ENCODE results near the gene CCT8. TPM values are rescaled to one million over a fixed set of nuclear protein-coding genes. Genes with fewer than 3 reads are reported as not detected.
"Not testable (repeated sequence)": the region's sequence is repeated elsewhere in the genome, so short reads cannot be mapped to it uniquely, and the experiment has no call there.

The CCT8 gene
- total RNA-seq, 4 donors from 2014 or later, result 49.6 to 90.0 (median 63.5) TPM

DNA sequence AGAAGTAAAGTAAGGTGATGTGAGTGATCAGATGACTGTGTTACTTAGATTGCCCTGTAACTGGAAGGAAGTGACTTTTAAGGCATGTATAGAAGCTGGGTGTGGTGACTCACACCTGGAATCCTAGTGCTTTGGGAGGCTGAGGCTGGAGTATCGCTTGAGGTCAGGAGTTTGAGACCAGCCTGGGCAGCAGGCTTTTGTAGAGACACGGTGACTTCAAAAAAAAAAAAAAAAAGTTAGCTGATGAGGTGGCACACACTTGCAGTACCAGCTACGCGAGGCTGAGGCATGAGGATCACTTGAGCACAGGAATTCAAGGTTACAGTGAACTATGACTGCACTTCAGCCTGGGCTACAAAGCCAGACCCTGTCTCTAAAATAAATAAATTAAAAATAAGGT, 51.3 kb downstream of the CCT8 start:
- Histone ChIP-seq H3K36me3 (no peaks in the 10 kb centered on the region), H3K9me3 (no peaks in the 10 kb centered on the region), H3K4me1 (peaks cover 0 to 46% (median 21%) of the 10 kb centered on the region in 4 donors), H3K4me3 (no peak overlapping the region), H3K27ac (no peak overlapping the region), H3K27me3 (no peaks in the 10 kb centered on the region)
- DNase-seq (ENCODE audit: low spot score in 2 of 2), result no peak
- TF ChIP-seq POLR2A (IDR thresholded peaks at IDR 0.05), result no peak
- no peak for TF ChIP-seq EP300 (IDR thresholded peaks at IDR 0.05)
- TF ChIP-seq, protein P1, sequence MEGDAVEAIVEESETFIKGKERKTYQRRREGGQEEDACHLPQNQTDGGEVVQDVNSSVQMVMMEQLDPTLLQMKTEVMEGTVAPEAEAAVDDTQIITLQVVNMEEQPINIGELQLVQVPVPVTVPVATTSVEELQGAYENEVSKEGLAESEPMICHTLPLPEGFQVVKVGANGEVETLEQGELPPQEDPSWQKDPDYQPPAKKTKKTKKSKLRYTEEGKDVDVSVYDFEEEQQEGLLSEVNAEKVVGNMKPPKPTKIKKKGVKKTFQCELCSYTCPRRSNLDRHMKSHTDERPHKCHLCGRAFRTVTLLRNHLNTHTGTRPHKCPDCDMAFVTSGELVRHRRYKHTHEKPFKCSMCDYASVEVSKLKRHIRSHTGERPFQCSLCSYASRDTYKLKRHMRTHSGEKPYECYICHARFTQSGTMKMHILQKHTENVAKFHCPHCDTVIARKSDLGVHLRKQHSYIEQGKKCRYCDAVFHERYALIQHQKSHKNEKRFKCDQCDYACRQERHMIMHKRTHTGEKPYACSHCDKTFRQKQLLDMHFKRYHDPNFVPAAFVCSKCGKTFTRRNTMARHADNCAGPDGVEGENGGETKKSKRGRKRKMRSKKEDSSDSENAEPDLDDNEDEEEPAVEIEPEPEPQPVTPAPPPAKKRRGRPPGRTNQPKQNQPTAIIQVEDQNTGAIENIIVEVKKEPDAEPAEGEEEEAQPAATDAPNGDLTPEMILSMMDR (IDR thresholded peaks at IDR 0.05), result no peak
- WGBS, 2 donors, result 85 to 87% methylated on average over 4 of the region's 4 CpGs

DNA sequence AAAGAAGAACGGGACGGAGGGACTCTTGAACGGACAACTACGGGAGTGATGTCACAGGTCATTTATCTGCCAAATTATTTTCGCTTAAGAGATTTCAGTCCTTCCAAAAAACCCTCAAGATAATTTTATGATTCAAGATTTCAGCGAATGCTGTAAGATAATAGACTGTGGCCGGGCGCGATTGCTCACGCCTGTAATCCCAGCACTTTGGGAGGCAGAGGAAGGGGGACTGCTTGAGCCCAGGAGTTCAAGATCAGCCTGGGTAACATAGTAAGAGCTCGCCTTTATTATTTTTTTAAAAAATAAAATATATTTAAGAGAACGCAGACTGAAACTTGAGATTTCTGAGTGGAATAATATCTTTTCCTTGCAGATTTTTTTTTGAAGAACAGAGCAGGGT, 54.9 kb downstream of the CCT8 start:
- peak overlapping the region; percentile 62 to 85 (median 80) for H3K27ac ChIP-seq
- H3K4me1 ChIP-seq, result peaks cover 0 to 27% (median 5%) of the 10 kb centered on the region in 4 donors
- H3K4me3 ChIP-seq, result peak overlapping the region; percentile 61 to 94 (median 87)
- TF ChIP-seq POLR2A (IDR thresholded peaks at IDR 0.05), result no peak
- no peak for TF ChIP-seq EP300 (IDR thresholded peaks at IDR 0.05)
- TF ChIP-seq, protein P1 (IDR thresholded peaks at IDR 0.05), result no peak
- H3K9me3 ChIP-seq, result no peaks in the 10 kb centered on the region
- no peak for DNase-seq (ENCODE audit: low spot score in 2 of 2)
- 12 to 28% methylated on average over 12 of the region's 12 CpGs for WGBS, 2 donors
- no peaks in the 10 kb centered on the region for H3K36me3 ChIP-seq
- H3K27me3 ChIP-seq, result no peaks in the 10 kb centered on the region

DNA sequence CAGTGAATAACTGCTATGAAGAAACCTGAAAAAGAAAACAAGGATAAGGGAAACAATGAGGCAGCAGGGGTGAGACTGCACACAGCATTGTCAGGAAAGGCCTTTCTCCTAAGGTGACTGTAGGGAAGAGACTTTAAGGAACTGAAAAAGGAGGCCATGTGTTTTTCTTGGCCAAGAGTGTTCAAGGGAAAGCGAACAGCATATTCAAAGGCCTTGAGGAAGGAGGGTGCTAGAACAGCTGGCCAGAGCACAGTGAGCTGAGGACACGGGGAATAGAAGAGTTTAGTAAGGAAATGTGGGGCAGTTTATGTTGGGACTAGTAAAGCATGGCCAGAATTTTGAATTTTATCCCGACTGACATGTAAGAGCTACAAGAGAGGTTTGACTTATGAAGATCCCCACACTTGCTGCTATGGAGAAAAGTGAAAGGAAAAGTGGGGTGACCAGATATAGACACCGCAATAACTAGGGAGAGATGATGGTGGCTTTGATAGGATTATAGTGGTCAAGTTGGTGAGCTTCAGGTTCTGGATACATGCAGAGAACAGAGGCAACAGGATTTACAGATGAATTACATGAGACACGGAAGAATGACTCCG, 55.7 kb downstream of the CCT8 start:
- no peaks in the 10 kb centered on the region for H3K9me3 ChIP-seq
- WGBS, 2 donors, result 75 to 76% methylated on average over 6 of the region's 6 CpGs
- no peaks in the 10 kb centered on the region for H3K36me3 ChIP-seq
- H3K4me3 ChIP-seq, result peak overlapping the region in 2 of 4 donors; percentile 81 to 94
- TF ChIP-seq, protein P1 (IDR thresholded peaks at IDR 0.05), result no peak
- TF ChIP-seq POLR2A (IDR thresholded peaks at IDR 0.05), result no peak
- TF ChIP-seq EP300 (IDR thresholded peaks at IDR 0.05), result no peak
- DNase-seq (ENCODE audit: low spot score in 2 of 2), result no peak
- H3K4me1 ChIP-seq, result peaks cover 0 to 27% (median 5%) of the 10 kb centered on the region in 4 donors
- peak overlapping the region in 1 of 4 donors; percentile 13 for H3K27ac ChIP-seq
- H3K27me3 ChIP-seq, result no peaks in the 10 kb centered on the region

DNA sequence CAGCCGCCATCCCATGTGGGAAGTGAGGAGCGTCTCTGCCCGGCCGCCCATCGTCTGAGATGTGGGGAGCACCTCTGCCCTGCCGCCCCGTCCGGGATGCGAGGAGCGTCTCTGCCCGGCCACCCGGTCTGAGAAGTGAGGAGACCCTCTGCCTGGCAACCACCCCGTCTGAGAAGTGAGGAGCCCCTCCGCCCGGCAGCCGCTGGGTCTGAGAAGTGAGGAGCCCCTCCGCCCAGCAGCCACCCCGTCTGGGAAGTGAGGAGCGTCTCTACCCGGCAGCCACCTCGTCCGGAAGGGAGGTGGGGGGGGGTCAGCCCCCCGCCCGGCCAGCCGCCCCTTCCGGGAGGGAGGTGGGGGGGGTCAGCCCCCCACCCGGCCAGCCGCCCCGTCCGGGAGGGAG, 62.2 kb downstream of the CCT8 start:
- WGBS, 2 donors, result 80% methylated on average over 1 of the region's 30 CpGs; no CpG with 5 or more reads in 1 of the 2 donors
- H3K36me3 ChIP-seq, result peaks cover 0 to 31% (median 0%) of the 10 kb centered on the region in 3 donors
- H3K27ac ChIP-seq; H3K4me1 ChIP-seq; H3K4me3 ChIP-seq; H3K27me3 ChIP-seq; DNase-seq (ENCODE audit: low spot score in 2 of 2); H3K9me3 ChIP-seq: not testable (repeated sequence)

DNA sequence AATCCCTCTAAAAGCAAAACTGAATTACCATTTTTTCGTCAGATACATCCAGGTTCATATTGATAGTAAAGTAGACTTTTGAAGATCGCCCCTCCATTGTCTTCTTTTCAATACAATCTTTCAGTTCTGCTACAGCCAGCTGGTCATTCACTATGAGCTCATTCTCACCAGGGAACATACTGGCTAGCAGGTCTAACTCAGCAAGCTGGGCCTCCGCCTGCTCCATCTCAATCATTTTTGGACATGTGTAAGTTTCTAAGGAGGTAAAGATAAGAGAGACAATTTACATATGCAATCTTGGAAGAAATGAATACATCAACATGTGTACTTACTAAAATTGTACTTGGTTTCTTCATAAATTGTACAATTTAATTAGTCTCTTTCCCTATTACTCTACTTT, 65.1 kb downstream of the CCT8 start:
- Histone ChIP-seq H3K4me1 (peaks cover 0 to 6% (median 0%) of the 10 kb centered on the region in 4 donors), H3K4me3 (no peak overlapping the region), H3K9me3 (no peaks in the 10 kb centered on the region), H3K27ac (no peak overlapping the region), H3K36me3 (peaks cover 0 to 34% (median 0%) of the 10 kb centered on the region in 3 donors), H3K27me3 (no peaks in the 10 kb centered on the region)
- WGBS, 2 donors, result 87 to 91% methylated on average over 3 of the region's 3 CpGs
- no peak for DNase-seq (ENCODE audit: low spot score in 2 of 2)
- TF ChIP-seq POLR2A (IDR thresholded peaks at IDR 0.05) (no peak), EP300 (IDR thresholded peaks at IDR 0.05) (no peak)
- TF ChIP-seq, protein P1 (IDR thresholded peaks at IDR 0.05), result no peak

All from tibial nerve (tissue), 4 donors.